ENCODE data around the gene PRKAG3. TPM values are rescaled to one million over a fixed set of nuclear protein-coding genes. Genes with fewer than 3 reads are reported as not detected.

PRKAG3 gene
- total RNA-seq = not detected in 2 replicates

DNA sequence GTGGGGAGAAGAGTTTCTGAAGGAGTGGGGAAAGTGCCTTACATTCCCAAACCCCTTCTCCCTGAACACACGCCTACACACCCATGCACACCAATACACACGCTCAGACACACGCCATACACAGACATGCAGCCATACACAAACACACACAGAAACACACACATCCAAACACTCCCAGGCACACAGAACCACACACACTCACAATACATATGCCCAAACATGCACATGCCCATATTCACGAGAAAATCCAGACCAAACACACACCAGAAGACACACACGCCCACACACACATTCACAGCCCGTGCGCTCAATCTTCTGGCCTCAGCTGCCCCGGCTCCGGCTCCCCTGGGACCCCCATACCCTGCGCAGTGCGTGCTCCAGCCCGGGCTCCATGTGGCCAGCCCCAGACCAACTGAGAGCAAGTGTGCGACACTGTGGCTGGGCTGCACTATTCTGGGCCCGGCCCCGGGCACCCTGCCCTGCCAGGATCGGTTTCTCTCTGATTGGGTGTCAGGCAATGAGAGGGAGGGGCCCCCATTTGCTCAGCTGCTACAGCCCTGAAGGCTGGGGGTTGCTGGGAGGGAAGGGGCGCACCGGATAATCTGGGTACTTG is at the start of gene PRKAG3:
PRKAG3 (minus strand) TSS at position 426 of the 613 bp plus-strand sequence.

DNA sequence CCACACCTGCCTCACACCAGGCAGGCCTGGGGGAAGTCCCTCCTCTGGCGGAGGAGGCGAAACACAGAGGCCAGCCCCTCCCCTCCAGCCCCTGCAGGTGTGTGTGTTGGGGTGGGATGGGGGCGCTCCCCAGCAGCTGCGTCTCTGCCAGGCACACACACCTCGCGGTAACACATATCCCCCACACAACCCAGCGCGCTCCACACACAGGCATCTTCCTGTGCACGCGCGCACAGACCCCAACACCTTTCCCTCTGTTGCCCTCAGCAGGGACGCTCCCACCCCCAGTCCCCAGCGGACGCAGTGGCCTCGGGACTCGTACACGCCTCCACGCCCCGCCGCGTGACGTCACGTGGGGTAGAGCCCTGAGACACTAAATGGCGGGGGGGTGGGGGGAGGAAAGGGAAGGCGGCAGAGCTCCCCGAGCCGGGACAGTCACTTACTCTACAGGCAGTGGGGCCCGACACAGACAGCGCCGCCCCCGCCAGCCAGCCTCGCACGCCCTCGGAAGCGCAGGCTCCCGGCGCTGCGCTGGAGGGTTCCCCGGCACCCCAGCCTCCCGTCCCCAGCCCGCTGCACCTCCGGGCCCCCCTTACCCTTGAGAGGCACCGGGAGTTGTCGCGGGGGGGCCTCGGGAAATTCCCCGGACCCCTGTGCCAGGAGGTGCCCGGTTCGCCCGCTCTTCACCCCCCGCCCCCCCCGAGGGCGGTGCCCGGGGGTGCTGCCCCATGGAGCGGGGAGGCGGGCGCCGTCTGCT is 48.7 kb upstream of the PRKAG3 start, which contains the start of gene WNT10A:
WNT10A (plus strand) TSS at position 751 of the 757 bp plus-strand sequence. CDS start 144 bp downstream, outside the sequence.

DNA sequence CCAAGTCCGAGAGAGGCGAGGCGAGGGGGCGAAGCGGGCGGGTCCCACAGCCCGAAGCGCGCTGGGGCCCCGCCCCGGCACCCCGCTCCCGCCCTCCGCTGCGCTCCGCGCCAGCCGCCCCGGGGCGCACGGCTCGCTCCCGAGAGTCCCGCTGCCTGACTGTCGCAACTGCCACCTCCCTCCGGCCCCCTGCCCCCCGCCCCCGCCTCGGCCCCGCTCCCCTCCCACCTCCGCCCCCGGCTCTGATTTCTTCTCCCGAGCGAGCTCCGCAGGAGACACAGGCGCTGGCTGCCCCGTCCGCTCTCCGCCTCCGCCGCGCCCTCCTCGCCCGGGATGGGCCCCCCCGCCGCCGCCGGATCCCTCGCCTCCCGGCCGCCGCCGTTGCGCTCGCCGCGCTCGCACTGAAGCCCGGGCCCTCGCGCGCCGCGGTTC is 28.0 kb upstream of the PRKAG3 start, which contains the start of gene WNT6:
WNT6 (plus strand) TSS at position 250 of the 432 bp plus-strand sequence. CDS start 233 bp downstream, outside the sequence.

DNA sequence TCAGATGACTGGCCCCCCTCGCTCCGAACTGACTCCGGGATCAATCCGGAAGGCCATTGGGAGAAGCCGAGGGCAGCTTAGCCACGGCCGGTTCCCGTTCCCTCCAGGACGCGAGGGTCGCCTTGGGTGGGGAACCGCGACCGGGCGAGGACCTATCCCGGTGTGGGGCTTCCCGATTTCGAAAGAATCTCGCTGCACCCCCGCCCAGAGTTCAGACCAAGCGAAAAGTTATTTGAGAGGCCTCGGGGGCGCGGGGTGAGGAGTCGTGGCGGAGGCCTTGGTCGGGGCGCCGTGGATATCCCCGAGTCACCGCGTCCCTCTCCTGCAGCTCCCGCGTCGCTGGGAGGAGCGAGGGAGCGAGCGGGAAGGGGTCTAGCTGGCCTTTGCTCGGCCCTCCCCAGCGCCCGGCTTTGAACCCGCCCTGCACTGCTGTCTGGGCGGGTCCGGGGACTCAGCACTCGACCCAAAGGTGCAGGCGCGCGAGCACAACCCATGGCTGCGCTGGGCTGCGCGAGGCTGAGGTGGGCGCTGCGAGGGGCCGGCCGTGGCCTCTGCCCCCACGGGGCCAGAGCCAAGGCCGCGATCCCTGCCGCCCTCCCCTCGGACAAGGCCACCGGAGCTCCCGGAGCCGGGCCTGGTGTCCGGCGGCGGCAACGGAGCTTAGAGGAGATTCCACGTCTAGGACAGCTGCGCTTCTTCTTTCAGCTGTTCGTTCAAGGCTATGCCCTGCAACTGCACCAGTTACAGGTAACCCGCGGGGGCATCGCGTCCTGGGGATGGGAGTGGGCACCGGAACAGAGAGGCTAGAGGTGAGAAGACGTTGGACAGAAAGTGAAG is 49.7 kb downstream of the PRKAG3 start, which contains the start of gene CYP27A1:
CYP27A1 (plus strand) TSS at position 457 of the 837 bp plus-strand sequence; CDS start at position 493, 36 bp downstream.

Other genes with a start within 250 kb of the PRKAG3 start
- 1.2 and 1.3 TPM in 2 replicates for gene PLCD4, start 223.9 kb downstream of the PRKAG3 start, total RNA-seq
- gene ZNF142, start 172.2 kb downstream of the PRKAG3 start, total RNA-seq = 5.8 and 6.5 TPM in 2 replicates
- gene BCS1L, start 172.1 kb downstream of the PRKAG3 start, total RNA-seq = 42.2 and 45.5 TPM in 2 replicates
- gene RNF25, start 159.8 kb downstream of the PRKAG3 start, total RNA-seq = 15.1 and 29.4 TPM in 2 replicates
- 3.0 and 10.4 TPM in 2 replicates for gene STK36, start 159.7 kb downstream of the PRKAG3 start, total RNA-seq
- gene TTLL4, start 121.0 kb downstream of the PRKAG3 start, total RNA-seq = 5.1 and 8.7 TPM in 2 replicates
- 1.3 and 3.9 TPM in 2 replicates for gene CYP27A1, start 49.7 kb downstream of the PRKAG3 start, total RNA-seq
- gene WNT6, start 28.0 kb upstream of the PRKAG3 start, total RNA-seq = under 0.01 TPM in 2 replicates
- gene WNT10A, start 49.0 kb upstream of the PRKAG3 start, total RNA-seq = 7.7 and 9.8 TPM in 2 replicates
- not detected in 2 replicates for gene CDK5R2, start 127.9 kb upstream of the PRKAG3 start, total RNA-seq
- not detected in 2 replicates for gene FEV, start 153.4 kb upstream of the PRKAG3 start, total RNA-seq
- gene CRYBA2, start 161.6 kb upstream of the PRKAG3 start, total RNA-seq = not detected in 2 replicates
- gene CFAP65, start 209.7 kb upstream of the PRKAG3 start, total RNA-seq = under 0.01 TPM in 1 of 2 replicates, not detected in the other
- not detected in 2 replicates for gene IHH, start 229.1 kb upstream of the PRKAG3 start, total RNA-seq

Data from tracheal epithelial cell (primary cell).